ENCODE measurements around the gene PALLD. TPM values are rescaled to one million over a fixed set of nuclear protein-coding genes. Genes with fewer than 3 reads are reported as not detected.

Gene PALLD
- total RNA-seq, 4 donors from 2014 or later, result 60.2 to 437 (median 118) TPM

DNA sequence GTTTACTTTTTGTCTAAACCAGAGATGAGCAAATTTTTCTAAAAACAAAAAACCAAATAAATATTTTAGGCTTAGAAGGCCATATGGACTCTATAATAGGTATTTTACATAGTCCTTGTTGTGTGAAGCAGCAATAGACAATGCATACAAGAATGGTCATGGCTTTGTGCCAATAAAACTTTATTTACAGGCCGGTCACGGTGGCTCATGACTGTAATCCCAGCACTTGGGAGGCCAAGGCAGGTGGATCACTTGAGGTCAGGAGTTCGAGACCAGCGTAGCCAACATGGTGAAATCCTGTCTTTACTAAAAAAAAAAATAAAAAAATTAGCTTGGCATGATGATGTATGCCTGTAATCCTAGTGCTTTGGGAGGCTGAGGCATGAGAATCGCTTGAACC, 285.6 kb downstream of the PALLD start:
- Histone ChIP-seq H3K9me3 (no peaks in the 10 kb centered on the region), H3K36me3 (no peaks in the 10 kb centered on the region), H3K27me3 (no peaks in the 10 kb centered on the region), H3K4me3 (no peak overlapping the region), H3K27ac (peak overlapping the region in 1 of 4 donors; percentile 53), H3K4me1 (peaks cover 3 to 27% (median 8%) of the 10 kb centered on the region in 3 donors)
- DNase-seq, result no peak
- no peak for TF ChIP-seq CTCF (IDR thresholded peaks at IDR 0.05)
- TF ChIP-seq POLR2A (IDR thresholded peaks at IDR 0.05), result no peak
- intact Hi-C loops (cut with DNase I), result no loop called here
- 64 to 66% methylated on average over 5 of the region's 5 CpGs for WGBS, 2 donors

- Histone ChIP-seq H3K27ac (no peak overlapping the region), H3K9me3 (no peaks in the 10 kb centered on the region), H3K4me3 (no peak overlapping the region), H3K27me3 (no peaks in the 10 kb centered on the region), H3K36me3 (no peaks in the 10 kb centered on the region), H3K4me1 (peaks cover 3 to 27% (median 8%) of the 10 kb centered on the region in 3 donors)
- TF ChIP-seq POLR2A (IDR thresholded peaks at IDR 0.05) (no peak), CTCF (IDR thresholded peaks at IDR 0.05) (no peak)
- 74 to 79% methylated on average over 10 of the region's 10 CpGs for WGBS, 2 donors
- no peak for DNase-seq
- intact Hi-C loops (cut with DNase I), result no loop called here
Measured at GRCh38 chr4:168784786-168785461, 288.1 kb downstream of the PALLD start.

GRCh38 chr4:168787334-168787733, 290.5 kb downstream of the PALLD start:
- no peak for DNase-seq

DNA sequence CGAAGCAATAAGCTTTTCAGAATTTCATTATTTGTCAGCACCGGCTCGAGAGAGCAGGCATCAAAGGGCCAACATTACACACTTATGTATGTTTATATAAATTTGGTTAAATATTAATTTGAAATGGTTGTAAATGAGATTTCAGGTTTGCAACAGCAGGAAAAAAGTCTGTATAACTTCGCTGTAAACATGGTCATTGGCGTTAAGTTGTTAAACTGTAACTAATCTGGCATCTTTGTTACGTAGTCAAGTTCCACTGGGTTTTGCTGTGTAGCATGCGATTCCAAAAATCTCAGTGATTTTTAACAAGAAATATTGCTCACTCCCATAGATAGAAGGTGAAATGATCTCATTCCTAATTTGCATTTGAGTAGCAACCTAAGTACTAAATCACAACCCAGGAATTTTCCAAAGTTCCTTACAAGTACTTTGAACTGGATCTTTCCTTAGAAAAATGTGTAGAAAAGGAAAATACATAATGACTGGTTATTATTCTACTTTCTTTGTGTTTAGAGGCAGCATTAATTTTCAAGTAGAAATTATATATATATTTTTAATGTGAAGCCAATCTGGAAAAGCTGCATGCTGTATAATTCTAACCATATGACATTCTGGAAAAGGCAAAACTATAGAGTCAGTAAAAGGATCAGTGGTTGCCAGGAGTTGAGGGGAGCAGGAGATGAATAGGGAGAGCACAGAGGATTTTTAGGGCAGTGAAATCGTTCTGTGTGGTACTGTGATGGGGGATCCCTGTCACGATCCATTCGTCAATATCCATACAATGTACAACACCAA, 291.1 kb downstream of the PALLD start:
- intact Hi-C loops (cut with DNase I), result no loop called here
- Histone ChIP-seq H3K36me3 (no peaks in the 10 kb centered on the region), H3K4me3 (no peak overlapping the region), H3K9me3 (no peaks in the 10 kb centered on the region), H3K27me3 (no peaks in the 10 kb centered on the region), H3K27ac (no peak overlapping the region), H3K4me1 (peaks cover 0 to 3% (median 0%) of the 10 kb centered on the region in 3 donors)
- DNase-seq, result no peak
- no peak for TF ChIP-seq CTCF (IDR thresholded peaks at IDR 0.05)
- TF ChIP-seq POLR2A (IDR thresholded peaks at IDR 0.05), result no peak
- WGBS, 2 donors, result 86 to 88% methylated on average over 10 of the region's 10 CpGs

More at GRCh38 chr4:168787334-168787733, 290.5 kb downstream of the PALLD start:
- Histone ChIP-seq H3K27me3 (no peaks in the 10 kb centered on the region), H3K27ac (no peak overlapping the region), H3K4me1 (peaks cover 0 to 5% (median 3%) of the 10 kb centered on the region in 3 donors), H3K36me3 (no peaks in the 10 kb centered on the region), H3K9me3 (no peaks in the 10 kb centered on the region), H3K4me3 (no peak overlapping the region)
- intact Hi-C loops (cut with DNase I), result no loop called here
- 90 to 100% methylated on average over 1 of the region's 1 CpG for WGBS, 2 donors
- TF ChIP-seq CTCF (IDR thresholded peaks at IDR 0.05) (no peak), POLR2A (IDR thresholded peaks at IDR 0.05) (no peak)

GRCh38 chr4:168790898-168791297, 294.0 kb downstream of the PALLD start:
- Histone ChIP-seq H3K4me1 (no peaks in the 10 kb centered on the region), H3K9me3 (no peaks in the 10 kb centered on the region), H3K27me3 (no peaks in the 10 kb centered on the region), H3K4me3 (no peak overlapping the region), H3K27ac (no peak overlapping the region), H3K36me3 (no peaks in the 10 kb centered on the region)
- DNase-seq, result no peak
- TF ChIP-seq CTCF (IDR thresholded peaks at IDR 0.05) (no peak), POLR2A (IDR thresholded peaks at IDR 0.05) (no peak)
- intact Hi-C loops (cut with DNase I), result no loop called here

Data from esophagus squamous epithelium (tissue), 5 donors.